ENCODE results near the gene JMJD8. TPM values are rescaled to one million over a fixed set of nuclear protein-coding genes. Genes with fewer than 3 reads are reported as not detected.

The JMJD8 gene
- total and polyA plus RNA-seq, 3 experiments from 2014 or later = 53.0 to 56.6 (median 55.9) TPM

GRCh38 chr16:725041-725376 lies 40.9 kb upstream of the JMJD8 start:
- Mint-ChIP-seq H3K36me3 (no peaks in the 10 kb centered on the region), H3K27me3 (no peaks in the 10 kb centered on the region), H3K4me1 (peaks cover 5 to 33% (median 6%) of the 10 kb centered on the region in 3 donors), H3K27ac (peak overlapping the region in 5 of 8 donors; percentile 46 to 86 (median 78)), H3K9me3 (no peaks in the 10 kb centered on the region), H3K4me3 (peak overlapping the region in 2 of 7 donors; percentile 81 to 87)
- DNase-seq = no peak
- H3K27ac ChIP-seq (ENCODE audit: low read depth, low read length) = no peak overlapping the region
- H3K27me3 ChIP-seq (ENCODE audit: insufficient read depth, low read length, poor library complexity, severe bottlenecking) = no peaks in the 10 kb centered on the region
- no peaks in the 10 kb centered on the region for H3K36me3 ChIP-seq (ENCODE audit: insufficient read depth, low read length)
- ChIA-PET CTCF (interaction anchor here (7.2 to 22.8 kb wide), 2 partner anchors 11 kb away, joined by 59 to 332 read pairs; partner anchors contain the start of genes CIAO3, HAGHL and METRN), POLR2A (interaction anchor here (0.6 to 5.4 kb wide), 6 partner anchors 9 to 40 kb away, joined by 3 to 53 read pairs (median 3); partner anchors contain the start of genes JMJD8 and METRN)
- H3K9me3 ChIP-seq (ENCODE audit: low read length) = no peaks in the 10 kb centered on the region
- peaks cover 25% of the 10 kb centered on the region for H3K4me1 ChIP-seq (ENCODE audit: insufficient read depth, low read length)
- H3K4me3 ChIP-seq (ENCODE audit: low read length) = no peak overlapping the region

- H3K27me3 Mint-ChIP-seq = no peaks in the 10 kb centered on the region
- H3K27ac Mint-ChIP-seq = peak overlapping the region in 2 of 8 donors; percentile 51 to 87
- Histone ChIP-seq H3K9me3 (ENCODE audit: low read length) (no peaks in the 10 kb centered on the region), H3K4me1 (ENCODE audit: insufficient read depth, low read length) (peaks cover 30% of the 10 kb centered on the region), H3K4me3 (ENCODE audit: low read length) (no peak overlapping the region), H3K27me3 (ENCODE audit: insufficient read depth, low read length, poor library complexity, severe bottlenecking) (no peaks in the 10 kb centered on the region), H3K27ac (ENCODE audit: low read depth, low read length) (no peak overlapping the region), H3K36me3 (ENCODE audit: insufficient read depth, low read length) (no peaks in the 10 kb centered on the region)
- ChIA-PET POLR2A (interaction anchor here (0.6 to 5.4 kb wide), 4 partner anchors 9 to 40 kb away, joined by 3 to 53 read pairs (median 10); partner anchors contain the start of genes CIAO3, JMJD8 and METRN), CTCF (interaction anchor here (7.2 to 22.8 kb wide), 2 partner anchors 10 to 12 kb away, joined by 59 to 332 read pairs; partner anchors contain the start of genes CIAO3, HAGHL and METRN)
- peak overlapping the region in 1 of 7 donors; percentile 81 for H3K4me3 Mint-ChIP-seq
- DNase-seq = no peak
- H3K4me1 Mint-ChIP-seq = peaks cover 9 to 39% (median 11%) of the 10 kb centered on the region in 3 donors
- H3K36me3 Mint-ChIP-seq = no peaks in the 10 kb centered on the region
- H3K9me3 Mint-ChIP-seq = no peaks in the 10 kb centered on the region
Observed at GRCh38 chr16:724188-725040, 40.3 kb upstream of the JMJD8 start.

DNA sequence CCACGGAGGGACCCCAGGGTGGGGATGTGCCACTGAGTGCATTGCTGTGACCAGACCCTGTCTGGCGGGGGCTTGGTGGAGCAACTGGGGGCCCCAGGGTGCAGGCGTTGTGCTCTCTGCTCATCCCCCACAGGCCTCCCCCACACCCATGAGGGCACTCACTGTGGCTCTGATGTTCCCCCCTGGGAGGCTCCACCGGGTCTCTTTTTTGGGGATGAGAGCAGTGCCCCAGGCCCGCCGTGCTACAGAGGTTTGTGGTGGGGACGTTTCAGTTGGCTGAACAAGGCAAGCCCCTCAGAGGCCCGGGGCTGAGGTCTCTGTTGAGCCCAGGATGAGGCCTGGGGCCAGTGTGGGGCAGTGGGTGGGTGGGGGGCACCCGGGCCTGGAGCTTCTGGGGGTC lies 39.6 kb upstream of the JMJD8 start:
- POLR2A ChIA-PET = interaction anchor here (1.1 to 5.4 kb wide), 2 partner anchors 8 to 17 kb away, joined by 4 to 53 read pairs; partner anchors contain the start of genes CIAO3 and METRN
- Histone ChIP-seq H3K4me3 (ENCODE audit: low read length) (no peak overlapping the region), H3K36me3 (ENCODE audit: insufficient read depth, low read length) (no peaks in the 10 kb centered on the region), H3K4me1 (ENCODE audit: insufficient read depth, low read length) (peaks cover 36% of the 10 kb centered on the region), H3K27me3 (ENCODE audit: insufficient read depth, low read length, poor library complexity, severe bottlenecking) (no peaks in the 10 kb centered on the region), H3K9me3 (ENCODE audit: low read length) (no peaks in the 10 kb centered on the region), H3K27ac (ENCODE audit: low read depth, low read length) (no peak overlapping the region)
- H3K4me1 Mint-ChIP-seq = peaks cover 16 to 47% (median 18%) of the 10 kb centered on the region in 3 donors
- H3K27ac Mint-ChIP-seq = peak overlapping the region in 3 of 8 donors; percentile 47 to 87 (median 47)
- H3K9me3 Mint-ChIP-seq = no peaks in the 10 kb centered on the region
- CTCF ChIA-PET = interaction anchor here (7.2 to 22.8 kb wide), 2 partner anchors 9 to 13 kb away, joined by 59 to 332 read pairs; partner anchors contain the start of genes CIAO3, HAGHL and METRN
- H3K36me3 Mint-ChIP-seq = no peaks in the 10 kb centered on the region
- H3K27me3 Mint-ChIP-seq = no peaks in the 10 kb centered on the region
- H3K4me3 Mint-ChIP-seq = peak overlapping the region in 3 of 7 donors; percentile 37 to 74 (median 52)
- DNase-seq = no peak

DNA sequence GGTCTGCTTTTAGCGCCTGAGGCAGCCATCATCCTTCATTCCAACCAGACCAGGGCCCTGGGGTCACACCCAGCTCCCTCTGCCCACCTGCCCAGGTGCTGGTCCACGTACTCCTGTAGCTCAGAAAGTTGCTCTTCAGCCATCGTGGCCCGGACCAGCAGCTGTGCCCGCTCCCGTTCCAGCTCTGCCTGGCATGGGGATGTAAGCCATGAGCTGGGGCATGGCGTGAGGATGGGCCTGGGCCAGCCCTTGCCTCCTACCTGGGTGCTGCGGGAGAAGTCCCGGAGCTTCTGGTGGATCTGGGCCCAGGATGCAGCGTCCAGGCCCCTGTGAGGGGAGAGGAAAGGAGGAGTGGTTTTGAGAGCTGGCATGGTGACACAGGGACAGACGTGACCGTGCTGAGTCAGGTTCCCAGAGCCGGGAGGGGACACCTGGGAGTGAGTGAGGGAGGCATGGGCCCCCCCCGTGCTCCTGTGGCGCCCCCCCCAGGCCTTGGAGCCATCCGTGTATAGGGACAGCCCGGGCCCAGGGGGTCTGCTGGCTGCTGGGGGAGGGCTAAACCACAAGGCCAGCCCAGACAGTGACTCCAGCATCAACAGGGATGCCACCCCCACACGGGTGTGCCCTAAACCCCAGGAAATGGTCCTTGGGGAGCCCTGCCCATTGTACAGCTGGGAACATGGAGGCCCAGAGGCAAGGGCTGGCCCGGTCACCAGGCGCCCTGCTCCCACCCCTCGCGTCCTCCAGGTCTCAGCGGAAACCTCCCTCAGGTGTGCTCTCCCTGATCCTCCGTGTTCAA lies 38.9 kb upstream of the JMJD8 start:
- no peaks in the 10 kb centered on the region for H3K27me3 ChIP-seq (ENCODE audit: insufficient read depth, low read length, poor library complexity, severe bottlenecking)
- no peaks in the 10 kb centered on the region for H3K9me3 Mint-ChIP-seq
- no peaks in the 10 kb centered on the region for H3K27me3 Mint-ChIP-seq
- H3K36me3 ChIP-seq (ENCODE audit: insufficient read depth, low read length) = no peaks in the 10 kb centered on the region
- H3K4me1 Mint-ChIP-seq = peaks cover 16 to 49% (median 19%) of the 10 kb centered on the region in 3 donors
- peak overlapping the region; percentile 24 to 93 (median 84) for H3K27ac Mint-ChIP-seq
- no peak overlapping the region for H3K27ac ChIP-seq (ENCODE audit: low read depth, low read length)
- peak overlapping the region; percentile 37 to 83 (median 68) for H3K4me3 Mint-ChIP-seq
- DNase-seq = no peak
- no peaks in the 10 kb centered on the region for H3K9me3 ChIP-seq (ENCODE audit: low read length)
- no peak overlapping the region for H3K4me3 ChIP-seq (ENCODE audit: low read length)
- ChIA-PET CTCF (interaction anchor here (2.0 to 22.8 kb wide), 4 partner anchors 9 to 62 kb away, joined by 6 to 332 read pairs (median 35); partner anchors contain the start of genes CIAO3, HAGHL and METRN), POLR2A (interaction anchor here (3.0 kb wide), 1 partner anchor 33 kb away, joined by 12 read pairs; the partner anchor contains the start of gene WDR24)
- peaks cover 36% of the 10 kb centered on the region for H3K4me1 ChIP-seq (ENCODE audit: insufficient read depth, low read length)
- no peaks in the 10 kb centered on the region for H3K36me3 Mint-ChIP-seq

DNA sequence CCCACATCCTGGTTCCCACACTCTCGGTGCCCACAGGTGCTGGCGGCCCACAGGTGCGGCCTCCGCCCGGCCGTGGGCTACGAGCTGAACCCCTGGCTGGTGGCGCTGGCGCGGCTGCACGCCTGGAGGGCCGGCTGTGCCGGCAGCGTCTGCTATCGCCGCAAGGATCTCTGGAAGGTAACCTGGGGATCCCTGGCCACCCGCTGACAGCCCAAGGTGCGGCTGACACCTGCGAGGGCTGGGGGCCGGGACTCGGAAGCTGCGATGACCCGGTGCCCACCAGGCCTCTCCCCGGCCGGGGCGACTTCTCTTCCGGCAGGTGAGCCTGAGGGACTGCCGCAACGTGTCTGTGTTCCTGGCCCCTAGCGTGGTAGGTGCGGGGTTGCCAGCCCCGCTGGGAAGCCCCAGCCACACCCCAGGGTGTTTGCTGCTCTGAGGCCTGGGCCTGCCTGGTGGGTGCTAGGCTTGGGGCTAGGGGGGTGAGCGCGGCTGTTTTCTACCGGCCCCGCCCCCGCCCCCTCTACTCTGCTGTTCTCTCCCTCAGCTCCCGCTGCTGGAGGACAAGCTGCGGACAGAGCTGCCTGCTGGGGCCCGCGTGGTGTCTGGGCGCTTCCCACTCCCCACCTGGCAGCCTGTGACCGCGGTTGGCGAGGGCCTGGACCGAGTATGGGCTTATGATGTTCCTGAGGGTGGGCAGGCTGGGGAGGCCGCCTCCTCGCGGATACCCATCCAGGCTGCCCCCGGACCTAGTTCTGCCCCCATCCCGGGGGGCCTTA lies 37.8 kb upstream of the JMJD8 start:
- Mint-ChIP-seq H3K36me3 (no peaks in the 10 kb centered on the region), H3K4me1 (peaks cover 16 to 49% (median 19%) of the 10 kb centered on the region in 3 donors), H3K27me3 (no peaks in the 10 kb centered on the region), H3K4me3 (peak overlapping the region; percentile 62 to 86 (median 77)), H3K9me3 (no peaks in the 10 kb centered on the region), H3K27ac (peak overlapping the region; percentile 61 to 94 (median 88))
- H3K27ac ChIP-seq (ENCODE audit: low read depth, low read length) = peak overlapping the region; percentile 82
- no peaks in the 10 kb centered on the region for H3K36me3 ChIP-seq (ENCODE audit: insufficient read depth, low read length)
- H3K27me3 ChIP-seq (ENCODE audit: insufficient read depth, low read length, poor library complexity, severe bottlenecking) = no peaks in the 10 kb centered on the region
- ChIA-PET POLR2A (interaction anchor here (0.7 to 3.2 kb wide), 8 partner anchors 8 to 242 kb away, joined by 3 to 21 read pairs (median 8); partner anchors contain the start of genes CHTF18, CIAO3, METTL26 and RPUSD1), CTCF (interaction anchor here (2.0 to 22.8 kb wide), 4 partner anchors 8 to 63 kb away, joined by 6 to 332 read pairs (median 35); partner anchors contain the start of genes CIAO3, HAGHL and METRN)
- no peaks in the 10 kb centered on the region for H3K9me3 ChIP-seq (ENCODE audit: low read length)
- H3K4me3 ChIP-seq (ENCODE audit: low read length) = peak overlapping the region; percentile 32
- peaks cover 36% of the 10 kb centered on the region for H3K4me1 ChIP-seq (ENCODE audit: insufficient read depth, low read length)
- peak in 4 of 5 donors; percentile 37 to 68 (median 65) for DNase-seq

GRCh38 chr16:720990-721764 lies 37.0 kb upstream of the JMJD8 start, which contains the start of gene ANTKMT:
Gene ANTKMT, plus strand, starts transcription at chr16:721146. Its CDS starts 129 bp downstream, at chr16:721275.
- DNase-seq = peak; percentile 68 to 84 (median 83)
- Histone ChIP-seq H3K27ac (ENCODE audit: low read depth, low read length) (peak within 1 kb of the TSS; percentile 82), H3K27me3 (ENCODE audit: insufficient read depth, low read length, poor library complexity, severe bottlenecking) (no peaks in the 10 kb centered on the region), H3K9me3 (ENCODE audit: low read length) (no peaks in the 10 kb centered on the region), H3K36me3 (ENCODE audit: insufficient read depth, low read length) (no peaks in the 10 kb centered on the region), H3K4me3 (ENCODE audit: low read length) (peak within 1 kb of the TSS; percentile 67), H3K4me1 (ENCODE audit: insufficient read depth, low read length) (peaks cover 31% of the 10 kb centered on the region)
- Mint-ChIP-seq H3K4me1 (peaks cover 18 to 49% (median 19%) of the 10 kb centered on the region in 3 donors), H3K27me3 (no peaks in the 10 kb centered on the region), H3K36me3 (no peaks in the 10 kb centered on the region), H3K27ac (peak within 1 kb of the TSS; percentile 74 to 98 (median 94)), H3K4me3 (peak within 1 kb of the TSS; percentile 83 to 97 (median 89)), H3K9me3 (no peaks in the 10 kb centered on the region)
- CTCF ChIA-PET = interaction anchor here (0.8 to 22.8 kb wide), 7 partner anchors 7 to 65 kb away, joined by 3 to 332 read pairs (median 10); partner anchors contain the start of genes CIAO3, HAGHL and METRN
- POLR2A ChIA-PET = interaction anchor here (0.7 to 3.2 kb wide), 8 partner anchors 9 to 243 kb away, joined by 3 to 21 read pairs (median 8); partner anchors contain the start of genes CHTF18, CIAO3, METTL26 and RPUSD1

Measured in CD8-positive, alpha-beta memory T cell (primary cell).